H1 (cell line): ENCODE measurements around the gene FGF11. TPM values are rescaled to one million over a fixed set of nuclear protein-coding genes. Genes with fewer than 3 reads are reported as not detected.

Experiments
- ATF3 ChIP-seq: IDR thresholded peaks from 2 replicates; pipeline ENCODE4 v1.6.1; 2011; ENCODE audit warnings: low read depth, mild to moderate bottlenecking, low read length; ENCODE audit not compliant: insufficient read depth
- BACH1 ChIP-seq: IDR thresholded peaks from 2 replicates; pipeline ENCODE4 v1.6.1; 2012; ENCODE audit warnings: low read length, improper control_type of control experiment
- CHD7 ChIP-seq: fragments of 300-600 bp; sonication (generic); IDR thresholded peaks from 2 replicates; pipeline ENCODE4 v1.7.1; 2012; ENCODE audit warnings: low read length, moderate library complexity, mild to moderate bottlenecking, inconsistent platforms; ENCODE audit not compliant: insufficient replicate concordance
- EGR1 ChIP-seq: IDR thresholded peaks from 2 replicates; pipeline ENCODE4 v1.6.1; 2011; ENCODE audit warnings: low read depth, low read length, borderline replicate concordance
- MAX ChIP-seq: IDR thresholded peaks from 2 replicates; pipeline ENCODE4 v1.6.1; 2012; ENCODE audit warnings: inconsistent platforms
- RAD21 ChIP-seq, 2 experiments: IDR thresholded peaks in 1 of 2; conservative IDR thresholded peaks in 1 of 2; 2 replicates each; pipeline ENCODE4 v1.6.1; 2011; ENCODE audit warnings: low read depth in 2 of 2, low read length in 2 of 2, improper control_type of control experiment in 1 of 2, inconsistent platforms in 1 of 2, mild to moderate bottlenecking in 1 of 2, moderate library complexity in 1 of 2
- RBBP5 ChIP-seq: IDR thresholded peaks from 2 replicates; pipeline ENCODE4 v1.7.1; 2012; ENCODE audit warnings: low read depth, mild to moderate bottlenecking, inconsistent platforms, low read length, moderate library complexity, borderline replicate concordance
- SIRT6 ChIP-seq: IDR thresholded peaks from one replicate; pipeline ENCODE4 v1.7.1; 2012; ENCODE audit warnings: low read length, inconsistent platforms
- ZNF274 ChIP-seq: IDR thresholded peaks from 2 replicates; pipeline ENCODE4 v1.7.0; 2012; ENCODE audit warnings: low read length, borderline replicate concordance; ENCODE audit errors: extremely low read depth
- polyA plus RNA-seq, 7 experiments: library from polyadenylated mRNA; depleted of rRNA in 3 of 7; stranded (reverse) in 5 of 7; unstranded in 2 of 7; fragments of >200 nt in 5 of 7; fragments of 200-250 nt in 2 of 7; gene quantifications; 1 replicate in 5 of 7; 2 replicates in 1 of 7; 4 replicates in 1 of 7; pipeline versions ENCODE4 v1.2.1 to v1.2.3, GENCODE V29; 2011 to 2013; ENCODE audit warnings: missing spikeins in 2 of 7, mixed read lengths in 2 of 7
- total RNA-seq: library from RNA; stranded (reverse); fragmentation: NEBNext Ultra II Directional; extraction: Animal tissue kit (Norgen Biotek cat#: 25700); gene quantifications from 2 replicates; pipeline ENCODE4 v1.2.1, GENCODE V29; 2021

The FGF11 gene
- total and polyA plus RNA-seq, 2 of the 8 experiments (the other 6 are each of a cell fraction or from before 2014, with no cell fraction given): 11.8 to 26.1 TPM

- TF ChIP-seq CHD7 (no peak), SIRT6 (no peak), ZNF274 (no peak), BACH1 (no peak), MAX (no peak), ATF3 (no peak), RAD21 (IDR thresholded peaks at IDR 0.05 in 1 of 2, conservative IDR thresholded peaks at IDR 0.05 in 1 of 2; ENCODE audit: low read depth in 2 of 2, low read length in 2 of 2) (no peak), EGR1 (no peak), RBBP5 (no peak)
Observed at GRCh38 chr17:7438656-7439460, 454 bp upstream of the FGF11 start (continued).
